Transverse colon (tissue), 4 donors: ENCODE results near the gene KMT2E. TPM values are rescaled to one million over a fixed set of nuclear protein-coding genes. Genes with fewer than 3 reads are reported as not detected.

Experiments
- DNase-seq: peaks from one replicate; pipeline ENCODE4 v3.0.0-alpha.2; 2019
- H3K27ac ChIP-seq, 4 donors: fragments of 200-600 bp; sonication (generic); 2 replicates each; pipeline ENCODE4 v1.5.1; 2016 to 2018; ENCODE audit warnings: inconsistent platforms in 4 of 4
- H3K27me3 ChIP-seq: fragments of 200-600 bp; sonication (generic); 2 replicates; pipeline ENCODE4 v1.5.1; 2017; ENCODE audit warnings: inconsistent platforms
- H3K36me3 ChIP-seq, 4 donors: fragments of 200-600 bp; sonication (generic); 2 replicates each; pipeline ENCODE4 v1.5.1; 2017 to 2019; ENCODE audit warnings: inconsistent platforms in 4 of 4
- H3K4me1 ChIP-seq, 4 donors: fragments of 200-600 bp; sonication (generic); 2 replicates each; pipeline ENCODE4 v1.5.1; 2017 to 2020; ENCODE audit warnings: inconsistent platforms in 4 of 4
- H3K4me3 ChIP-seq, 4 donors: fragments of 200-600 bp; sonication (generic); 1 replicate in 1 of 4; 2 replicates in 3 of 4; pipeline versions ENCODE4 v1.5.1 to v1.6.1; 2017 to 2019; ENCODE audit warnings: inconsistent platforms in 4 of 4
- H3K9me3 ChIP-seq, 2 donors: fragments of 200-600 bp; sonication (generic); 2 replicates each; pipeline ENCODE4 v1.5.1; 2017 to 2019; ENCODE audit warnings: inconsistent platforms in 2 of 2
- EP300 ChIP-seq: sonication (generic); formaldehyde crosslinking; IDR thresholded peaks from one replicate; pipeline ENCODE4 v1.6.1; 2017; ENCODE audit warnings: antibody characterized with exemption, low read depth
- POLR2A ChIP-seq: fragments of 450-650 bp; IDR thresholded peaks from one replicate; pipeline ENCODE4 v1.6.1; 2016; ENCODE audit warnings: antibody characterized with exemption, mild to moderate bottlenecking, moderate library complexity
- POLR2AphosphoS5 ChIP-seq, 3 donors: sonication (generic); formaldehyde crosslinking; IDR thresholded peaks; one replicate each; pipeline ENCODE4 v1.6.1; 2016; ENCODE audit warnings: antibody characterized with exemption in 3 of 3
- WGBS, 2 donors: methylation state at CpG; one replicate each; pipeline ENCODE4 v1.1.5; 2018; ENCODE audit warnings: low coverage in 1 of 2; 5-methylcytosine and 5-hydroxymethylcytosine counted together
- in situ Hi-C, 4 donors: fragments of 200-750 bp; cut with MboI; loops; one replicate each; pipeline versions ENCODE4 v1.15.0 to v1.15.1; 2017; ENCODE audit warnings: low sequenced_read_pairs in 3 of 4, low pct_ligation_motif_present in 1 of 4, low pct_unique_long_range_greater_than_20kb in 1 of 4
- intact Hi-C: fragments of 100-400 bp; cut with DNase I; formaldehyde crosslinking; loops from one replicate; pipeline ENCODE4 v1.15.1; 2023; ENCODE audit warnings: low total_unique reads
- total RNA-seq, 4 donors: library from RNA; depleted of rRNA; stranded (reverse); fragments of >200 nt; gene quantifications; one replicate each; pipeline ENCODE4 v1.1.0, GENCODE V29; 2016
- TF ChIP-seq, protein P1 (sequence below), 5 experiments: fragments of 200-600 bp in 3 of 5; fragments of 450-650 bp in 2 of 5; sonication (generic) in 3 of 5; IDR thresholded peaks; 1 replicate in 2 of 5; 2 replicates in 3 of 5; pipeline ENCODE4 v1.5.1; 2016 to 2017; ENCODE audit warnings: antibody characterized with exemption in 5 of 5, inconsistent platforms in 3 of 5, mild to moderate bottlenecking in 2 of 5, moderate library complexity in 1 of 5

The KMT2E gene
- total RNA-seq, 4 donors from 2014 or later = 86.8 to 362 (median 178) TPM

DNA sequence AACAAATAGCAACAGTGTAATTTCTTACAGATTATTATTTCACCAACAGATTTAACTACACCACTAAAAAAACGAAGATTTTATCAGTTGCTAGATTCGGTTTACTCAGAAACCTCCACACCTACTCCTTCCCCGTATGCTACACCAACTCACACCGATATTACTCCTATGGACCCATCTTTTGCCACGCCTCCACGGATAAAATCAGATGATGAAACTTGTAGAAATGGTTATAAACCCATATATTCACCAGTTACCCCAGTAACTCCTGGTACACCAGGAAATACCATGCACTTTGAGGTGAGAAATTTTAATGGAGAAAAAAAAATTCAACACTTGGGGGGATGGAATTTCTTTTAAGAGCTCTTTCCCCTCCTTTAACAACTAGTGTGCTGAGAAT lies 92.5 kb downstream of the KMT2E start:
- TF ChIP-seq POLR2A = no peak
- TF ChIP-seq EP300 = no peak
- no peak for TF ChIP-seq POLR2AphosphoS5 (IDR thresholded peaks at IDR 0.05)
- TF ChIP-seq, protein P1, sequence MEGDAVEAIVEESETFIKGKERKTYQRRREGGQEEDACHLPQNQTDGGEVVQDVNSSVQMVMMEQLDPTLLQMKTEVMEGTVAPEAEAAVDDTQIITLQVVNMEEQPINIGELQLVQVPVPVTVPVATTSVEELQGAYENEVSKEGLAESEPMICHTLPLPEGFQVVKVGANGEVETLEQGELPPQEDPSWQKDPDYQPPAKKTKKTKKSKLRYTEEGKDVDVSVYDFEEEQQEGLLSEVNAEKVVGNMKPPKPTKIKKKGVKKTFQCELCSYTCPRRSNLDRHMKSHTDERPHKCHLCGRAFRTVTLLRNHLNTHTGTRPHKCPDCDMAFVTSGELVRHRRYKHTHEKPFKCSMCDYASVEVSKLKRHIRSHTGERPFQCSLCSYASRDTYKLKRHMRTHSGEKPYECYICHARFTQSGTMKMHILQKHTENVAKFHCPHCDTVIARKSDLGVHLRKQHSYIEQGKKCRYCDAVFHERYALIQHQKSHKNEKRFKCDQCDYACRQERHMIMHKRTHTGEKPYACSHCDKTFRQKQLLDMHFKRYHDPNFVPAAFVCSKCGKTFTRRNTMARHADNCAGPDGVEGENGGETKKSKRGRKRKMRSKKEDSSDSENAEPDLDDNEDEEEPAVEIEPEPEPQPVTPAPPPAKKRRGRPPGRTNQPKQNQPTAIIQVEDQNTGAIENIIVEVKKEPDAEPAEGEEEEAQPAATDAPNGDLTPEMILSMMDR (IDR thresholded peaks at IDR 0.05) = no peak
- intact Hi-C loops = no loop called here
- no peak overlapping the region for H3K4me3 ChIP-seq
- no peaks in the 10 kb centered on the region for H3K9me3 ChIP-seq
- H3K27me3 ChIP-seq = no peaks in the 10 kb centered on the region
- H3K27ac ChIP-seq = no peak overlapping the region
- WGBS, 2 donors = 84 to 92% methylated on average over 6 of the region's 6 CpGs
- no peak for DNase-seq
- in situ Hi-C loops = no loop called here
- peaks cover 0 to 86% (median 41%) of the 10 kb centered on the region in 4 donors for H3K36me3 ChIP-seq
- peaks cover 0 to 3% (median 0%) of the 10 kb centered on the region in 4 donors for H3K4me1 ChIP-seq

DNA sequence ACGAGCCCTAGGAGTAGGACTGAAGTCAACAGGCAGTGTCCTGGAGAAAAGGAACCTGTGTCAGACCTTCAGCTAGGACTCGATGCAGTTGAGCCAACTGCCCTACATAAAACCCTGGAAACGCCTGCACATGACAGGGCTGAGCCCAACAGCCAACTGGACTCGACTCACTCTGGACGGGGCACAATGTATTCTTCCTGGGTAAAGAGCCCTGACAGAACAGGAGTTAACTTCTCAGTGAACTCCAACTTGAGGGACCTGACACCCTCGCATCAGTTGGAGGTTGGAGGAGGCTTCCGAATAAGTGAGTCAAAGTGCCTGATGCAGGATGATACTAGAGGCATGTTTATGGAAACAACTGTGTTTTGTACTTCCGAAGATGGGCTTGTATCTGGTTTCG lies 93.5 kb downstream of the KMT2E start:
- DNase-seq = no peak
- Histone ChIP-seq H3K9me3 (no peaks in the 10 kb centered on the region), H3K36me3 (peaks cover 0 to 90% (median 42%) of the 10 kb centered on the region in 4 donors), H3K4me3 (no peak overlapping the region), H3K27ac (no peak overlapping the region), H3K4me1 (peaks cover 0 to 3% (median 0%) of the 10 kb centered on the region in 4 donors), H3K27me3 (no peaks in the 10 kb centered on the region)
- no peak for TF ChIP-seq EP300
- TF ChIP-seq POLR2AphosphoS5 (IDR thresholded peaks at IDR 0.05) = no peak
- no peak for TF ChIP-seq POLR2A
- TF ChIP-seq, protein P1 (IDR thresholded peaks at IDR 0.05) = no peak
- in situ Hi-C loops = no loop called here
- intact Hi-C loops = no loop called here
- WGBS, 2 donors = 92% methylated on average over 5 to 9 of the region's 9 CpGs

DNA sequence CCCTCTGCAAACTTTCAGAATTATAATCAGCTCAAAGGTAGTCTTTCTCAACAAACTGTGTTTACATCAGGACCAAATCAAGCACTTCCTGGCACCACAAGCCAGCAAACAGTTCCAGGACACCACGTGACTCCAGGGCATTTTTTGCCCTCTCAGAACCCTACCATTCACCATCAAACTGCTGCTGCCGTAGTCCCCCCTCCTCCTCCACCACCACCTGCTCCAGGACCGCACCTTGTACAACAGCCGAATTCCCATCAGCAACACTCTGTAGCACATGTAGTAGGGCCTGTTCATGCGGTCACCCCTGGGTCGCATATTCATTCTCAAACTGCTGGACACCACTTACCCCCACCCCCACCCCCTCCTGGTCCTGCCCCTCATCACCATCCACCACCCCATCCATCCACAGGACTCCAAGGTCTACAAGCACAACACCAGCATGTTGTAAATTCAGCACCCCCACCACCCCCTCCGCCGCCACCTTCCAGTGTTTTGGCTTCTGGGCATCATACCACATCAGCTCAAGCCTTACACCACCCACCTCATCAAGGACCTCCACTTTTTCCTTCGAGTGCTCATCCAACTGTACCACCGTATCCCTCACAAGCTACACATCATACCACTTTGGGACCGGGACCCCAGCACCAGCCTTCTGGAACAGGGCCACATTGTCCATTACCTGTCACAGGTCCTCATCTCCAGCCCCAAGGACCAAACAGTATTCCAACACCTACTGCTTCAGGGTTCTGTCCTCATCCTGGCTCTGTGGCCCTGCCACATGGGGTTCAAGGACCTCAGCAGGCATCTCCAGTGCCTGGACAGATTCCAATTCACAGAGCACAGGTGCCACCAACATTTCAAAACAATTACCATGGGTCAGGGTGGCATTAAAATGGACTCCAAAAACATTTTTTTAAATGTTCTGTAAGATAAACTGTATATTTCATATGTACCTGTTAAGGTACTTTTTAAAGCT lies 98.7 kb downstream of the KMT2E start:
- H3K9me3 ChIP-seq = no peaks in the 10 kb centered on the region
- intact Hi-C loops = no loop called here
- peak overlapping the region in 1 of 4 donors; percentile 10 for H3K27ac ChIP-seq
- H3K4me1 ChIP-seq = peaks cover 0 to 2% (median 0%) of the 10 kb centered on the region in 4 donors
- H3K4me3 ChIP-seq = no peak overlapping the region
- 86% methylated on average over 5 to 11 of the region's 11 CpGs for WGBS, 2 donors
- DNase-seq = no peak
- H3K27me3 ChIP-seq = no peaks in the 10 kb centered on the region
- H3K36me3 ChIP-seq = peaks cover 0 to 72% (median 35%) of the 10 kb centered on the region in 4 donors
- in situ Hi-C loops = no loop called here
- TF ChIP-seq, protein P1 (IDR thresholded peaks at IDR 0.05) = no peak

DNA sequence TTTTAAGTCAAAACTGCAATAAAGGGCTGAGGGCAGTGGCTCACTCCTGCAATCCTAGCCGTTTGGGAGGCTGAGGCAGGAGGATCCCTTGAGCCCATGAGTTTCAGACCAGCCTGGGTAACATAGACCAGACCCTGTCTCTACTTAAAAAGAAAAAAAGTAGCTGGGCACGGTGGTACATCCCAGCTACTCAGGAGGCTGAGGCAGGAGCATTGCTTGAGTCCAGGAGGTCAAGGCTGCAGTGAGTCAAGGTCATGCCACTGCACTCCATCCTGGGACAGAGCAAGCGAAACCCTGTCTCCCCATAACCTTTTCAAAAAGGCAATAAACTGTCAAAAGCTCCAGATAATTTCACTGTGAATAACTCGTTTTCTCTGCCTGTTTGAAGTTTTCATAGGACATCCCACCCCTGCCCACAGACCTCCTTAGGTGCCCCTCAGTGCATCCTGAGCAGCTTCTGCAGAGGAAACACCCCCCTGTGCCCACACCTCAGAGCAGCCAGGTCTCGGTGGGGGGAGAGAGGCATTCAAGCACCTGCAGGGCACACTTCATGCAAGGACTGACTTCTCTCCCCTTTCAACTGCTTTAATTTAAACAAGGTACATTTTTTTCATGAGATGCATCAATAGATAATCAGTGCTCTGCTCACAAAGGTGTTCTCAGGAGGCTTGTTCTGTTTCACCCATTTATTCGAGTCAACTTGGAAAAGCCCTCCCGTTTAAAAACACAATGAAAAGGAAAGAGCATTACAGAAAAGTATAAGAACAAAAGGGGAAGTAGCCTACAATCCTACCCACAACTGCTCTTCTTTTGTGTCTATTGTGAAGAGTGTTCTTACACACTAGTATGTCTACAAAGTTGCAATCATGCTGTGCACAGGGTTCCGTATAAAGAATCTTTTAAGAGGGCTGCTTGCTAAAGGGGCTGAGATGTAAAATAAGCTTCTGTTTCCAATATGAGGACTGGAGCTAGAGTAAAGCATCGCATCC lies 104.9 kb downstream of the KMT2E start:
- TF ChIP-seq, protein P1 (IDR thresholded peaks at IDR 0.05) = no peak
- no peak for TF ChIP-seq POLR2AphosphoS5 (IDR thresholded peaks at IDR 0.05)
- no peak for TF ChIP-seq EP300
- no peak for TF ChIP-seq POLR2A
- Histone ChIP-seq H3K27ac (no peak overlapping the region), H3K27me3 (no peaks in the 10 kb centered on the region), H3K4me3 (no peak overlapping the region), H3K4me1 (no peaks in the 10 kb centered on the region), H3K36me3 (peaks cover 0 to 17% (median 6%) of the 10 kb centered on the region in 4 donors), H3K9me3 (no peaks in the 10 kb centered on the region)
- in situ Hi-C loops = no loop called here
- no peak for DNase-seq
- WGBS, 2 donors = 73 to 79% methylated on average over 5 to 9 of the region's 9 CpGs
- intact Hi-C loops = no loop called here
